ENCODE results near the gene FASLG.
A peak's percentile ranks its signal among the peaks of the same experiment; 100 is the strongest.

The FASLG gene

DNA sequence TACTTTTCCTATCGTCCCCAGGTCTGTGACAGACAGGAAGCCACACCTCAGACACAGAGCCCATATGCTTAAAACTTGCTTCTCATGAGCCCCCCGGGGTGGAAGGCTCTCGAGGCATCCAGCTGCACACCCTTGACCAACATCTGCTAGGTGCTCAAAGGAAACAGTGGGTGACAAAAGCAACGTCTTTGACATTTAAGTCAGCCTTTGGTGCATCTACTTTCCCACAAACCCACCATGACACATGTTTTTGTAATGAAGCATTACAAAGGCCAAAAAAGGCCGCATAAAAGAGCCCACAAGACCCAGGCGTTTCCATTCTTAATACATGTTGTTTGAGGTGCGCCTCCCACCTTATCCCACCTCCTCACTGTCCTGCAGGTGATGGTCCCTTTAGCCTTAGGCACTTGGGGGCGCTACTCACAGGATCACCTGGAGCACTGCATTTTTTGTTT is 11.8 kb upstream of the FASLG start:
- DNase-seq (ENCODE audit: low read depth), result no peak

DNA sequence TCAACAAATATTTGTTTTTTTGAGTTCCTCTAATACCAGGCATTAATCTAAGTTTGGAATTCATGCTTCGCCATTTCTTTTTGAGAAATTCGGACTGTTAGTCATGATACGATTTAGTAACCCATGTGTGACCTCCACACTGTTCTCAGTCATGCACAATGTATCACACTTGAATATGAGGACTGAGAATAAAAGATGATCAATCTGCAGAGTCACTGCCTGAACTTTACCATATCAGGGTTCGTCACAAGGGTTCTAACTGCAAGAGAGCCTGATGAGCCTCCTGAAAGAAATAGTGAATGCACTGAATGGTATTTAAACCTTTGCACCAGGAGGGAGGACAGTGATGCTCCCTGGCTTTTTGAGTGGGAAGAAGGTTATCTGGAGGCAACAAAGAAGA is 10.9 kb upstream of the FASLG start:
- DNase-seq (ENCODE audit: low read depth), result no peak

DNA sequence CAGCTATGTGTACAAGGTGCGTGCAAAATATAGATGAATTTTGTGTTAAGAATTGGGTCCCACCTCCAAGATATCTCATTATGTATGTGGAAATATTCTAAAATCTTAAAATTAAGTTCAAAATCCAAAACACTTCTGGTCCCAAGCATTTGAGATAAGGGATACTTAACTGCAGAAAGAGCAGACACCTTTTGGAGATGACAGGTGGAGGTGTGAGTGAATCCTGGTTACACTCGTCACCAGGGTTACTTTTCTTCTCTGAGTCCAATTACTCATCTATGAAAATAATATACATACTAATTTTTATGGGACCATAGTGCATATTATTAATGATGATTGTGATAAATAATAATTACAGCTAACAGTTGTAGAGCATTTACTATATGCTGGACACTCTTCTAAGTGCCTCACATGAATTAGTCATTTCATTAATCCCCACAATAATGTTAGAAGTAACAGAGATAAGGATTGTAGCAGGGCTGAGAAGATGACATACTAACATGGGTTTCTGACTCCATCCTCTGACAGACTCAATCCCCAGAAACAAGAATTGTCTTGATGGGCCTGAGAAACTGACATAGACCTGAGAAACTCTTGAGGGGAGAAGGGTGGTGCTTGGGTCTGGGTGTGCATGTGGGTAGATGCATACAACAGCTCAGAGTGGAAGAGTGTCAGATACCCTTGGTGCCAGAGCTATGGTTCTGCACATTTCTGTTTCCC is 8.3 kb upstream of the FASLG start:
- DNase-seq (ENCODE audit: low read depth), result no peak

DNA sequence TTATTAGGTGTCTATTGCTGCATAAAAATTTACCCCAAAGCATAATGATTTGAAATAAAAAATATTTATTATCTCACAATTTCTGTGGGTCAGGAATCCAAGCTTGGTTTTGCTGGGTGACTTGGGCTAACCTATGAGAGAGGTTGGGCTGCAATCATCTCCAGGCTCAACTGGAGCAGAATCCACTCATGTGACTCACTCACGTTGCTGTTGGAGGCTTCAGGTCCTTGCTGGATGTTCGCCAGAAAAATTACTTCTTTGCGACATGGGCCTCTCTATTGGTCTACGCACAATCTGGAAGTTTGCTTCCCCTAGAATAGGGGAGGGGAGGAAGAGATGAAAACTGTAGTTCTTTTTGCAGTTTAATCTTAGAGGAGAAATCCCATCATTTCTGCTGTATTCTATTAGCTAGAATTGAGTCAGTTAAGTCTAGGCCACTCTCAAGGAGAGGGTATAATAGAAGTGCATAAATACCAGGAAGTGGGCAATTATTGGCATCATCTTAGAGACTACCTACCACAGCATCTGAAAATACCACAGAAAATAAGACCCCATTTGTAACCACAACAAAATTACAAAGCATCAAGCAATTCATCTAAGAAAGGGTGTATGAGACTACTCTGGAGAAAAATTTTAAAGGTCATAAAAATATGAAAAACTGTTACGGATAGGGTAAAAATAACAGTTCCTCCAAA is 5.7 kb upstream of the FASLG start:
- no peak for DNase-seq (ENCODE audit: low read depth)

DNA sequence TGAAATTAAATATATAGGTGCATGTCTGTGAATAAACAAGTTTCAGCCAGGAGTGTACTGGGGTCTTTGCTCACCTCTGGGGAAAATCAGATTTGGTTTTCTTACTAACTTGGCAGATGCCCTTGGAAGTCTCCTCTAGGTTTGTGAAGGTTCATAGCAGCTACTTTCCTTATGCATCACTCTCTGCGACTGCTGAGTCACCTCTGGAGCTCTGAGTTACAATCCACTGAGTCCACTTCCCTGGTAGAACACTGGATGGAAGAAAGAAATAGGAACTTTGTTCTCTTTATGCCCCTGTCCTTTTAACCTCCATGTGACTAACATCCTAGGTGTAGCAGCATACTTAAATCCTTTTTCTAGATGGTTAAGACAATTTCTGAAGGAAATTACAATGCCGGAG is 4.4 kb upstream of the FASLG start:
- DNase-seq (ENCODE audit: low read depth), result no peak

DNA sequence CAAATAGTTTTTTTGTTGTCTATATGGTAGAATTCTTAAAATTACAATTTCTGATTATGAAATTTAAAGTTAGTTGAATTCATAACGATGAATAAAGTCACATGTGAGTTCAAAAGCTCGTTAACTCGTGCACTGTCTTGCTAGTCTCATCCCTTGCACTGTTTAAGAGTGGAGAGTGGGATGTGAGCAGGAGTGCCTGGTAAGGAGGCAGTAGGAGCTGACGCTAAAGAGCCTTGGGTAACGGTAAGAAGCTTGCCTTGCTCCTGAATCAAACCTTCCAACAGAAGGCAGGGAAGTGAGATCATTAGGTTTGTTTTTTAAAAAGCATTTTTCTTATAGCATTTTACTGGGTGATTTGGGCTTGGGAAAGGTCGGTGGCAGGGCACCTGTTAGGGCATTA is 2.3 kb upstream of the FASLG start:
- no peak for DNase-seq (ENCODE audit: low read depth)

DNA sequence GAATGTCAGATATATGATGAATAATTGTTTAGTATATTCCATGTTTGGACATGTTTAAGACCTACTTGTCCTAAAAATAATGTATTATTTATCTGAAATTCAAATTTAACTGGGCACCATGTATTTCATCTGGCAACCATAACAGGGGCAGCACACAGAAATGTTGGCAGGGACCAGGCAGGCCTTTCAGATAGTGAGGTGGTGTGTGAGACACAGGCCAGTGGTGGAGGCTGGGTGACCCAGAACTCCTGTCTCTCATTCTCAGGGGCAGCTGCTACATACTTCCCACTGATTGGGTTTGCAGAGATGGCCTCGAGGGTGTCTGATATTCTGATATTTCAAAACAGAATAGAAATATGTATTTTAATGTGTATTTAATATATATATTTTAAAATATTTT is 1.3 kb upstream of the FASLG start:
- DNase-seq (ENCODE audit: low read depth), result no peak

DNA sequence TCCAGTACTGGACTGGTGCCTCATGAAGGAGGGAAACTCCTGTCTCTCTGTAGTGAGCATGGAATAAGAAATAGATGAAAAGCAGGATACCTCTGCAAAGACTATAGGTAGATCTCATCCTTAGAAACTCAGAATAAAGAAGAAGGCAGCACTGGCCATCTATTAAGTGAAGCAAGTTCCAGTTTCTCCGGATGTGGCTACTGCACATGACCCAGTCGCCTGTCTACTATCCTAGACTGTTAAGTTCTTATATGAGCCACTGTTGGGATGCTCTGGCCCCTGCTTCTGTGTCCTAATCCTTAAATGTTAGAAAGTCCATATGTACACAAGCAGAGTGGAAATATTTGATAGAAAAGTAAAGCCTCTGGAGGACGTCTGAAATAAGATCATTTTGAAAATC is 2.2 kb downstream of the FASLG start:
- no peak for DNase-seq (ENCODE audit: low read depth)

DNA sequence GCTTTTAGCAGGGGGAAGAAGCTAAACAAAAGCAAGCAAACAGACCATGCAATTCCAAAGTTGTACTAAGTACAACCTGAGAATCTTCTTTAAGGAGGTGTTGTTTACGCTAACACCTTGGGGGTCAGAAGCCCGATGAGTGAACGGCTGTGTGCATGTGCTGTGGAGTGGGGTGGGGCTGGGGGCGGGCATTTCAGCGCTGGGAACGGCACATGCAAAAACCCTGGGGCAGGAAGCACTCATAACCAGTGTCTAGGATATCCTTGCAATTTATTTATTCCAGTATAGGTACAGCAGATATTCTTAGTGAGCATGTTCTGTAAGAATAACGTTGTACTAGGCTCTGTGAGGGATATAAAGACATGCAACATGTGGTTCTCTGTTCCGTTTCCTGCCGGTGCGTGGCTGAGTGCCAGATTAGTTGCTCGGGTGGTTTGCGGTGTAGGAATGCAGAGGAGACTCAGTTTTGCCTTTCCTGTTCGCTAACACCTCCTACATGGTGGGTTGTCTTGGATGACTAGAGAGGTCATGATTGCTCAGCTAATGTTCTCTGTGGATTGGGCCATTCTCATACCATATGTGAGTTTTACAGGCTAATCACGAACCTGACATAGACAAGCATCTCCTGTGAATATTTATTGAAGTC is 3.7 kb downstream of the FASLG start:
- DNase-seq (ENCODE audit: low read depth), result peak; percentile 83

DNA sequence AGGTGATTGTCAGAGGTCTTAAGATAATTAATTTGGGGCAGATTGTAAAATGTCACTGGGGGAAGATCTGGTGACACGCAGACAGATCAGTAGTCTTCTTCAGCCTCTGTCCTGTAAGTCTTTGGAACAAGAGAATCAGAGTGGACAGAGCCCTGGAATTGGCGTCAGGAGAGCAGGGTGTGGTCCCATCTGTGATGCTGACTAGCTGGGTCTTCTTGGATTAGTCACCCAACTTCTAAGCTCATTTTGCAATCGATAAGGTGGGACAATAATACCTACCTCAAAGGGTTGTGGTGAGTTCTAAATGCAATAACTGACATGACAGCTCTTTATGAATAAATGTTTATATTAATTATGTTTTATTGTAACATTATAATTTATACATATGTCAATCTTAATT is 4.8 kb downstream of the FASLG start:
- no peak for DNase-seq (ENCODE audit: low read depth)

DNA sequence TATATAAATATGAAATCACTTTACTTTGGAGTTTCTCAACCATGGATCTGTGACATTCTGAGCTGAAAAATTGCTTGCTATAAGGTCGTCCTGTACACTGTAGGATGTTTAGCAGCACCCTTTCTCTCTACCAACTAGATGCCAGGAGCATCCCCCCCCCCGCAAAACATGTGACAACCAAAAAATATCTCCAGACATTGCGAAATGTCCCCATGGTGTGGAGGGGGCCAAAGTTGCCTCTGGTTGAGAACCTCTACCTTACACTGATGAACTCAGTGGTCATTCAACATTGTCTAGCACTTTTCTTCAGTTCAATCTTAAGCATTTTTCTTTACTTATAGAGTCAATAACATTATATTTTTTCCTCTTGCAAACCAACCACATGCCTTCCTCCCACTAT is 9.2 kb downstream of the FASLG start:
- DNase-seq (ENCODE audit: low read depth), result no peak

DNA sequence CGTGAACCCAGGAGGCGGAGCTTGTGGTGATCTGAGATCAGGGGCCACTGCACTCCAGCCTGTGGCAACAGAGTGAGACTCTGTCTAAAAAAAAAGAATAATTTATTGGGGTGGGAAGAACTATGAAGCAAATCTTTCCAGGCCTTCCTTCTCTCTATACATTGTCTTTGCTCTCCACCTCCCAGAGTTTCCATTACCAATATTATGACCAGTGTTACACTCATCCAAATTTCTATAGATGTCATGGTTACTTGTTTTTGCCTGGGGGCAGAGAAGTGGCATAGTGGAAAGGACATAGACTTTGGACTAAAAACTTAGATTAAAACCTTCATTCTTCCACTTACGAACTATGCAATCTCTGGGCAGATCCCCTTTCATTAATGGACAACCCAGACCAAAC is 10.1 kb downstream of the FASLG start:
- DNase-seq (ENCODE audit: low read depth), result no peak

DNA sequence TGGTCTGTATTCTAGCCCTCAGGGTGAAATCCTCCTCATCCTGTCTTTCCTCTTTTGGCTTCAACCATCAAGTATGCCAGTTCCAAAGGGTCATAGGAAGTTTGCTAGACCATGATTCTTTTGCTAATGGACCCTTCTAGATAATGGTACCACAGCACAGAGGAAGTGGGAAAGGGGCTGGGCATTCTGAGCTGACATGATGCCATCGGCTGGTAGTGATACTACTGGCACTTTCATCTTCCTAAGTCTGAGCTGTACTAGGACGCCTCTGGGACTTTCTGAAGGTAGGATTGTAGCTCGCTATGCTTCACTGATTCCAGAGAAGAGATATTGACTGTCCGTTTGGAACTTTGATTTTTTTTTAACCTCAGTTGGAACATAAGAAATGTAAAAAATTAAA is 11.4 kb downstream of the FASLG start:
- DNase-seq (ENCODE audit: low read depth), result no peak

DNA sequence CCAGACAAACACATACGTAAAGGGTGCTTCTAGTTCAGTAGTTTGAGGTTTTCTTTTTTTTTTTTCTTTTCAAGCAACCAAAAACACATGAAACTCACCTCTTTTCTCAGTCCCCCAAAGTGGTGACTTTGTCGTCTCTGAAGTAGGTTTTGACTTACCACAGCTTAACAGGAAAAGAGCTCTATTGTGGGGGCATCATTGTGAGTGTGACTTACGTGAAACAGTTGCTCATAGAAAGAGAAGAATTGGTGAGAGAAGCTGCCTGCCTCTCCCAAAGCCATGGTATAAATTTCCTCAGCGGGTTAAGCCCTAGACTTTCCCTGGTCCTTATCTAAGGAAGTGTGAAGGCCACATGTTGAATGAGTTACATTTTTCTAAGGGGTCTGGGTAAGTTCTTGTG is 11.9 kb downstream of the FASLG start:
- DNase-seq (ENCODE audit: low read depth), result no peak

DNA sequence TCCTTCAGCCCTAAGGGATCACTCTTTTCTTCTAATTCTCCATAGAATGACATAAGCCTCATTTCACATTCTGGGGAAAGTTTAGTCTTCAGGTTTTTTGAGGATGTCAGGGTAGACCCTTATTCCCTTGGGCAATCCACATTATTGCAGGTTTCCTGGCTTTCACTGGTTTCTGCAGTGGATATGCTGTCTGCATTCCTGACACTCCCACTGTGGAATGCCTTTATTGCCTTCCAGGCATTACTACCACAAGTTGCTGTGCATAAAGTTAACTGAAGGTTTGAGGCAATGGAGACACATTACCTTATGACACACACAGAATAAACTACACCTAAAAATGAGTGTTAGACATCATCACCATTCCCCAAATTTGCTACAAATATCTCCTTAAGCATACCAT is 12.7 kb downstream of the FASLG start:
- no peak for DNase-seq (ENCODE audit: low read depth)

DNA sequence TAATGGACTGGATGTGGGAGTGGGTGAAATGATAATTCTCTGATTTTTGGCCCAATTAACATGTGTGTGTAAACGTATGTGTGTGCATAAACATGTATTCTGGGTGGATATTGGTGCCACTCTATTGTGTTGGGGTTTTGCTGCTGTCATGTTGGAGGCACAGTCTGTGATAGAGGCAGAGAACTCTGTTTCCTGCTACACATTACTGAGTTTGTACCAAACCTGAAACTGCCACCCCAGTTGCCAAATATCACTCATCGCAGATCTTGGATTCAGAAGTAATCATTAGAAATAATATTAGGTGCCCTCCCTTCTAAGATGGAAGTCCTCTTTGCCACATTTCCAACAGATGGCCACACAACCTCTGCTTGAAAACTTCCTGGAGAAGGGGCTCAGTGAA is 13.8 kb downstream of the FASLG start:
- DNase-seq (ENCODE audit: low read depth), result no peak

DNA sequence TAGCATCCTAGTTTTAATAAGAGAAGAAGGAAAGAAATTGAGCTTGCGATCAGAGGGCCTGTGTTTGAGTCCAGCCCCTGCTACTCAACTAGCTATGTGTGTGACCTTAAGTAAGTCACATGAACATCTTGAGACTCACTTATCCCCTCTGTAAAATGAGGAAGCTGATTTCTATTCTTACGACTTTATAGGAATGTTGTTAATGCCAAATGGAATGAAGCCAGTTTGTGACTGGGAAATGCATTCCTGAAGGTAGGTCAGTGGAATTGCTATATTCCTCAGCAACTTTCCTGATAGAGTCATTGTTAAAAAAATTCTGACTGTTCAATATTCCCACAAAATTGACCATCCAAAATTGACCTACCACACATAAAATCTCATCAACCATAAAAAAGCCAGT is 14.9 kb downstream of the FASLG start:
- DNase-seq (ENCODE audit: low read depth), result no peak

DNA sequence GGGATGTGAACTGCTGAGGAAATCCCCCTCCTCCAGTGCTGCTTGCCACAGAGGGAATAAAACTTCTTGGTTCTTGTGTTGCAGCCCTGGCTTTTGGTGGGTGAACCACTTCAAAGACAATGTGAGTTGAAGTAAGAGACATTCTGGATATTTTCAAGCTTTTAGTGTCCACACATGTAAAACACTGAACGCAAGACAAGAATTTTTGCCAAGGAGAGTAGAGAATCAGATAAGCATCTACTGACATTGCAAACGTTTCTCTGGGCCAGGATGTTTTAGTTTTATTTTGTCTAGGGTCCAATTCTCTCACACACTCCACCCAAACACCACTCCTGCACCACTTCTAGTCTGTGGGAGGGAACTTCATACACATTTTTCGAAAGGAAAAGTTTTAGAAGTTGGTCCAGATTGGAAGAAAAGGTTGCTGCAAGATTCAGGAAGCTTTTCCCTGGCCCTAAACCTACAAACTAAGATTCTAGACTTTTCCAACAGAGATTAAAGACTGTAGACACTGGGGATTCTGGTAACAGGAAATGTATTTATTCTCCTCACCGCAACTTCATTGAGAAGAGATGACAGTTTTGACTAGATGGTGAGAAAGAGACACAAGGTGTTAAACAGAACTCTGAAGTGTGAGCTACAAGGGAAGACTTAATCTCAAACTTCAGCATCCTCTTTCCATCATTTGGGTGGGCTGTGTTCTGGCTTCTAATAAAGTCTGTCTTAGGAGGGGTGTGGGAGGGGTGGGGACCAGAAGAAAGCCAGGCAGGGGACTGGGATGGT is 16.1 kb downstream of the FASLG start:
- DNase-seq (ENCODE audit: low read depth), result no peak

DNA sequence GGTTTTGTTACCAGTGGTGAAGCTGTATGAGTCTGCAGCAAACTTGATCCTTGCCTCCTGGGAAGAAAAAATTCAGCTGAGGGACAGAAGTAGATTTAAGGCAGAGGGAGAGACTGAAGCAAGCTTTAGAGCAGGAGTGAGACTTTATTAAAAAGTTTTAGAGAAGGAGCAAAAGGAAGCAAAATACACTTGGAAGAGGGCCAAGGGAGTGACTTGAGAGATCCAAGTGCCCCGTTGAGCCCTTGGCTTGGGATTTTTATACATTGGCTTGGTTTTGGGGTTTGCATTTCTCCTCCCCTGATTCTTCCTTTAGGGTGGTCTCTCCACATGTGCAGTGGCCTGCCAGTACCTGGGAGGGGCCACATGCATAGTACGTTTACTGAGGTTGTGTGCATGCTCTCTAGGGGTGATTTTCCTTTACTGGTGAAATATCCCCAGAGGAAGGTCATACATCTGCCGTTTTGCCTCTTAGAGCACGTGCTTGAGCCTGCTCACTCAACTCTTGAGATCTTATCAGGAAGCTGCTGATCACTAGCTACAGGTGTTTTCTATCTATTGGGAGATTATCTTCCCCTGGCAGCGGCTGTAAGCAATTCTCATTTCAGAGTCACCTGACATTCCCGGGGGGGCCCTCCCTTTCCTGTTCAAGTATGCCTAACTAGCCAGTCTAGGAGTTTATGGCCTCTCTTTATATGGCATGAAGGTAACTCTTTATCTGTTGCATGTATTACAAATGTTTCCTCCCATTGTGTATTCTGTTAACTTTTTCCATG is 20.3 kb downstream of the FASLG start:
- no peak for DNase-seq (ENCODE audit: low read depth)

DNA sequence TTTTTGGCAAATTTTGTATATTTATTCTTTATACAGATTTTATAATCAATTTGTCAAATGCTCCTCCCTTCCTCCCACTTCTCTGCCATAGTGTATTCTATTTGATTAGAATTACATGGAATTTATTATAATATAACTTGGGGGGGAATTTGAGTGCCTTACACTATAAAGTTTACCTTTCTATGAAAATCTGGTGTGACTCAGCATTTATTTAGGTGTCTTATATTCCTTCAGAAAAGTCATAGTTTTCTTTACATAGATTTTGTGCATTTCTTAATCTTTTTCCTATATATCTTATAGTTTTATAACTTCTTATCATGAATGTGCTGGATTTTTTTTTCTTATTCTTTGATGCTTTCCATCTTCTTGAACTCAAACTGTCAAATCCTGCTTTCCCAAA is 21.3 kb downstream of the FASLG start:
- no peak for DNase-seq (ENCODE audit: low read depth)

DNA sequence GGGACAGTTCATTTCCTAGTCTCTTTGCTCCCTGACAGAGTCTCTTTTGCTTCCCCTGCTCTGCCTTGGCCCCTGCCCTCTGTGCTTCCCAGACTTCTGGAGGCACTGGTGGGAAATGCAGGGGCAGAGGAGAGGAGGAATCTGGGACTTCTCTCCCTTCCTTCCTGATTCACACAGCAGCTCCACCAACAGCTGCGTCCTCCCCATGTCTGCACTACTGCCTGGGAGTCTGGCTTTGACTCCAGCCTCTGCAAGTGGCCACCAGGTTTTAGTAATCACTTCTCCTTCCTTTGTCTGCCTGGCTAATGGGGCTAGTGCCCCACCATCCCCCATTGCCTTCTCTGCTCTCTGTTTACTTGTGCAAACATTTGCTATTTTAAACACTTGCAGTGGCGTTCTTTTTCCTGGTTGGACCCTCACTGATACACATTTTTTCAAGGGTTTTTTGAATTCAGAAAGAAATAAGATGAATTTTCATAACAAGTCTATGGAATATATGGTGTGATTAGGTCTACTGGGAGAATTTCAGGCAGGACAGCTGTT is 21.9 kb downstream of the FASLG start:
- DNase-seq (ENCODE audit: low read depth), result no peak

DNA sequence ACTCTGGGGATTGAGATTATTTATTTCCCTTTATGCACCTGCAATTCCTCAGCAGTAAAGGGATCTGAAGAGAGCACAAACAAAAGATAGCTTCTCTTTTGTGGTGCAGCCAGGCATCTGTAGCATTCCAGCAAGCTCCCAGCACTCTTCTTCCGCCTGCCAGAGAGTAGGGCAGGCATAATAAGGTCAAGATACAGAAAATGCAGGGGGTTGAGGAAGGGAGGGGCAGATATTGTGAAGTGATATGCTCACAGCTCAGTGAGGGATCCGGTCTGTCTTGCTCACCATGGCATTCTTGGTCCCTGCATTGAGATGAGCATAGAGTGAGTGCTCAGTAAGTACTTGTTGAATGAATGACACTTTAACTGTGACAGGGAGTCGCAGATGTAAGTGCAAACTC is 23.9 kb downstream of the FASLG start:
- no peak for DNase-seq (ENCODE audit: low read depth)

All from CMK (cell line).